Central memory CD8-positive, alpha-beta T cell (primary cell): ENCODE results near the gene OSBPL10.
"Not testable (repeated sequence)": the region's sequence is repeated elsewhere in the genome, so short reads cannot be mapped to it uniquely, and the experiment has no call there.

ENCODE experiments used
- ATAC-seq: fragments of 150-1000 bp; cut with Tn5 transposase; replicated peaks from 2 replicates; pipeline ENCODE4 v1.10.0; 2022; ENCODE audit warnings: mild to moderate bottlenecking, moderate FRiP score, moderate number of reproducible peaks; ENCODE audit not compliant: poor library complexity, severe bottlenecking; ENCODE audit errors: extremely low read depth
- DNase-seq, 2 donors: peaks; one replicate each; pipeline ENCODE4 v3.0.0; 2021; ENCODE audit warnings: low spot score in 2 of 2
- H3K27ac Mint-ChIP-seq: one replicate; pipeline ENCODE4 v1.8.0; 2022; ENCODE audit warnings: low read depth, mild to moderate bottlenecking, moderate library complexity, mixed read lengths
- H3K27me3 Mint-ChIP-seq: one replicate; pipeline ENCODE4 v1.8.0; 2022; ENCODE audit warnings: mixed read lengths
- H3K36me3 Mint-ChIP-seq: one replicate; pipeline ENCODE4 v1.8.0; 2022; ENCODE audit warnings: mild to moderate bottlenecking, moderate library complexity, mixed read lengths; ENCODE audit not compliant: insufficient read depth
- H3K4me1 Mint-ChIP-seq: one replicate; pipeline ENCODE4 v1.8.0; 2022; ENCODE audit warnings: mixed read lengths
- H3K4me3 Mint-ChIP-seq: one replicate; pipeline ENCODE4 v1.8.0; 2022; ENCODE audit warnings: mild to moderate bottlenecking, moderate library complexity, mixed read lengths
- H3K9me3 Mint-ChIP-seq: one replicate; pipeline ENCODE4 v1.8.0; 2022; ENCODE audit warnings: mixed read lengths

The OSBPL10 gene

GRCh38 chr3:32004113-32004765, 23.2 kb upstream of the OSBPL10 start:
- ATAC-seq (no peak), DNase-seq (no peak)
- no peaks in the 10 kb centered on the region for H3K4me1 Mint-ChIP-seq
- no peaks in the 10 kb centered on the region for H3K9me3 Mint-ChIP-seq
- H3K27ac Mint-ChIP-seq: no peak overlapping the region
- no peak overlapping the region for H3K4me3 Mint-ChIP-seq
- peaks cover 49% of the 10 kb centered on the region for H3K27me3 Mint-ChIP-seq
- no peaks in the 10 kb centered on the region for H3K36me3 Mint-ChIP-seq

GRCh38 chr3:32003380-32003779, 22.3 kb upstream of the OSBPL10 start:
- Mint-ChIP-seq H3K27ac (no peak overlapping the region), H3K9me3 (no peaks in the 10 kb centered on the region), H3K4me3 (no peak overlapping the region), H3K27me3 (peaks cover 56% of the 10 kb centered on the region), H3K4me1 (no peaks in the 10 kb centered on the region), H3K36me3 (no peaks in the 10 kb centered on the region)
- no peak for DNase-seq
- ATAC-seq: no peak

- no peak for ATAC-seq
- no peaks in the 10 kb centered on the region for H3K9me3 Mint-ChIP-seq
- DNase-seq: no peak
- no peaks in the 10 kb centered on the region for H3K36me3 Mint-ChIP-seq
- H3K4me3 Mint-ChIP-seq: no peak overlapping the region
- H3K27me3 Mint-ChIP-seq: peaks cover 58% of the 10 kb centered on the region
- H3K27ac Mint-ChIP-seq: no peak overlapping the region
- H3K4me1 Mint-ChIP-seq: no peaks in the 10 kb centered on the region
Measured at GRCh38 chr3:32002561-32003368, 21.7 kb upstream of the OSBPL10 start.

- Mint-ChIP-seq H3K27me3 (peaks cover 39% of the 10 kb centered on the region), H3K4me1 (no peaks in the 10 kb centered on the region), H3K9me3 (no peaks in the 10 kb centered on the region), H3K27ac (no peak overlapping the region), H3K4me3 (no peak overlapping the region), H3K36me3 (no peaks in the 10 kb centered on the region)
- ATAC-seq: no peak
- DNase-seq: no peak
Measured at GRCh38 chr3:32000877-32001276, 19.8 kb upstream of the OSBPL10 start.

GRCh38 chr3:31999907-32000439, 18.9 kb upstream of the OSBPL10 start:
- no peak for ATAC-seq
- H3K27me3 Mint-ChIP-seq: peaks cover 38% of the 10 kb centered on the region
- H3K36me3 Mint-ChIP-seq: no peaks in the 10 kb centered on the region
- H3K4me3 Mint-ChIP-seq: no peak overlapping the region
- no peak for DNase-seq
- H3K27ac Mint-ChIP-seq: no peak overlapping the region
- H3K9me3 Mint-ChIP-seq: no peaks in the 10 kb centered on the region
- no peaks in the 10 kb centered on the region for H3K4me1 Mint-ChIP-seq

- Mint-ChIP-seq H3K27ac (no peak overlapping the region), H3K4me1 (no peaks in the 10 kb centered on the region), H3K9me3 (no peaks in the 10 kb centered on the region), H3K4me3 (no peak overlapping the region), H3K27me3 (peaks cover 29% of the 10 kb centered on the region), H3K36me3 (no peaks in the 10 kb centered on the region)
- ATAC-seq: no peak
- no peak for DNase-seq
Measured at GRCh38 chr3:31997500-31997899, 16.4 kb upstream of the OSBPL10 start.

- Mint-ChIP-seq H3K27ac (no peak overlapping the region), H3K36me3 (no peaks in the 10 kb centered on the region), H3K27me3 (peaks cover 20% of the 10 kb centered on the region), H3K9me3 (no peaks in the 10 kb centered on the region), H3K4me3 (no peak overlapping the region), H3K4me1 (no peaks in the 10 kb centered on the region)
- DNase-seq: no peak
- no peak for ATAC-seq
Measured at GRCh38 chr3:31996195-31996594, 15.1 kb upstream of the OSBPL10 start.

- H3K27ac Mint-ChIP-seq, DNase-seq: not testable (repeated sequence)
Measured at GRCh38 chr3:31995026-31995425, 14.0 kb upstream of the OSBPL10 start.

GRCh38 chr3:31993843-31994242, 12.8 kb upstream of the OSBPL10 start:
- no peak overlapping the region for H3K4me3 Mint-ChIP-seq
- no peaks in the 10 kb centered on the region for H3K4me1 Mint-ChIP-seq
- no peak for DNase-seq
- ATAC-seq: no peak
- H3K27ac Mint-ChIP-seq: no peak overlapping the region
- H3K36me3 Mint-ChIP-seq: no peaks in the 10 kb centered on the region
- H3K27me3 Mint-ChIP-seq: peaks cover 17% of the 10 kb centered on the region
- no peaks in the 10 kb centered on the region for H3K9me3 Mint-ChIP-seq

More at GRCh38 chr3:31995026-31995425, 14.0 kb upstream of the OSBPL10 start:
- not testable (repeated sequence) for H3K4me1 Mint-ChIP-seq, ATAC-seq, H3K4me3 Mint-ChIP-seq, H3K9me3 Mint-ChIP-seq, H3K36me3 Mint-ChIP-seq
- H3K27me3 Mint-ChIP-seq: peaks cover 20% of the 10 kb centered on the region

- not testable (repeated sequence) for H3K9me3 Mint-ChIP-seq, H3K4me3 Mint-ChIP-seq, H3K36me3 Mint-ChIP-seq, H3K4me1 Mint-ChIP-seq, ATAC-seq, DNase-seq, H3K27ac Mint-ChIP-seq
- peaks cover 11% of the 10 kb centered on the region for H3K27me3 Mint-ChIP-seq
Measured at GRCh38 chr3:31992995-31993394, 11.9 kb upstream of the OSBPL10 start.

- H3K27ac Mint-ChIP-seq: no peak overlapping the region
- DNase-seq (no peak), ATAC-seq (no peak)
- no peaks in the 10 kb centered on the region for H3K4me1 Mint-ChIP-seq
- no peaks in the 10 kb centered on the region for H3K36me3 Mint-ChIP-seq
- H3K27me3 Mint-ChIP-seq: peaks cover 27% of the 10 kb centered on the region
- H3K9me3 Mint-ChIP-seq: no peaks in the 10 kb centered on the region
- no peak overlapping the region for H3K4me3 Mint-ChIP-seq
Measured at GRCh38 chr3:31988271-31988670, 7.2 kb upstream of the OSBPL10 start.

- ATAC-seq: no peak
- Mint-ChIP-seq H3K36me3 (no peaks in the 10 kb centered on the region), H3K4me3 (no peak overlapping the region), H3K9me3 (no peaks in the 10 kb centered on the region), H3K27me3 (peaks cover 45% of the 10 kb centered on the region), H3K4me1 (peaks cover 5% of the 10 kb centered on the region), H3K27ac (no peak overlapping the region)
- DNase-seq: no peak
Measured at GRCh38 chr3:31985831-31986230, 4.8 kb upstream of the OSBPL10 start.

- Mint-ChIP-seq H3K36me3 (peaks cover 4% of the 10 kb centered on the region), H3K27ac (no peak overlapping the region), H3K27me3 (peaks cover 59% of the 10 kb centered on the region), H3K4me1 (peaks cover 16% of the 10 kb centered on the region), H3K9me3 (no peaks in the 10 kb centered on the region), H3K4me3 (no peak overlapping the region)
- no peak for DNase-seq
- ATAC-seq: no peak
Measured at GRCh38 chr3:31984321-31984720, 3.3 kb upstream of the OSBPL10 start.
